ENCODE data around the gene RANBP2. TPM values are rescaled to one million over a fixed set of nuclear protein-coding genes. Genes with fewer than 3 reads are reported as not detected.
A peak's percentile ranks its signal among the peaks of the same experiment; 100 is the strongest.

Gene RANBP2
- total RNA-seq, 2 donors from 2014 or later = 77.8 to 96.2 TPM

- H3K27ac ChIP-seq = peak overlapping the region in 1 of 2 donors; percentile 25
Measured at GRCh38 chr2:108833219-108833618, 113.9 kb downstream of the RANBP2 start.

GRCh38 chr2:108834620-108835019 is 115.3 kb downstream of the RANBP2 start:
- whole genome bisulfite sequencing = 97% methylated on average over 3 of the region's 3 CpGs
- H3K4me1 ChIP-seq (replicated peaks) = no peaks in the 10 kb centered on the region
- H3K4me3 ChIP-seq = no peak overlapping the region
- H3K9me3 ChIP-seq = no peaks in the 10 kb centered on the region
- TF ChIP-seq CTCF (IDR thresholded peaks at IDR 0.05) = no peak
- no peak for TF ChIP-seq POLR2AphosphoS5 (IDR thresholded peaks at IDR 0.05)
- no peak for TF ChIP-seq POLR2A (IDR thresholded peaks at IDR 0.05)
- no peaks in the 10 kb centered on the region for H3K36me3 ChIP-seq
- DNase-seq (ENCODE audit: low spot score) = no peak
- H3K27ac ChIP-seq = no peak overlapping the region
- intact Hi-C loops (cut with DNase I) = no loop called here
- H3K27me3 ChIP-seq (replicated peaks; ENCODE audit: insufficient read depth) = no peaks in the 10 kb centered on the region

More at GRCh38 chr2:108833219-108833618, 113.9 kb downstream of the RANBP2 start:
- intact Hi-C loops (cut with DNase I) = no loop called here
- Histone ChIP-seq H3K4me3 (no peak overlapping the region), H3K9me3 (no peaks in the 10 kb centered on the region), H3K27me3 (replicated peaks; ENCODE audit: insufficient read depth) (no peaks in the 10 kb centered on the region), H3K4me1 (replicated peaks) (no peaks in the 10 kb centered on the region), H3K36me3 (no peaks in the 10 kb centered on the region)
- TF ChIP-seq CTCF (IDR thresholded peaks at IDR 0.05) (no peak), POLR2A (IDR thresholded peaks at IDR 0.05) (no peak), POLR2AphosphoS5 (IDR thresholded peaks at IDR 0.05) (peak; percentile 9)
- no peak for DNase-seq (ENCODE audit: low spot score)

GRCh38 chr2:108835040-108835439 is 115.8 kb downstream of the RANBP2 start:
- H3K4me1 ChIP-seq (replicated peaks) = no peaks in the 10 kb centered on the region
- 92% methylated on average over 1 of the region's 1 CpG for WGBS
- TF ChIP-seq CTCF (IDR thresholded peaks at IDR 0.05) (no peak), POLR2AphosphoS5 (IDR thresholded peaks at IDR 0.05) (no peak), POLR2A (IDR thresholded peaks at IDR 0.05) (no peak)
- intact Hi-C loops (cut with DNase I) = no loop called here
- no peaks in the 10 kb centered on the region for H3K9me3 ChIP-seq
- DNase-seq (ENCODE audit: low spot score) = no peak
- no peaks in the 10 kb centered on the region for H3K36me3 ChIP-seq
- H3K27ac ChIP-seq = no peak overlapping the region
- H3K4me3 ChIP-seq = no peak overlapping the region
- H3K27me3 ChIP-seq (replicated peaks; ENCODE audit: insufficient read depth) = no peaks in the 10 kb centered on the region

Small RNA genes lying within 50 kb of the gene (small RNA-seq; reads per million reads assigned to genes)
- gene AC010095.1 = 0 reads per million in 2 donors

Other genes with a start within 250 kb of the RANBP2 start
- gene LIMS1, start 185.0 kb upstream of the RANBP2 start, total RNA-seq = 10 to 100 TPM; 82.9 to 90.4 TPM
- 1 to 10 TPM; 4.2 to 4.5 TPM for gene CCDC138, start 67.3 kb downstream of the RANBP2 start, total RNA-seq